Measurements from ENCODE around the gene CKLF.
"Not testable (repeated sequence)": the region's sequence is repeated elsewhere in the genome, so short reads cannot be mapped to it uniquely, and the experiment has no call there.

Gene CKLF

DNA sequence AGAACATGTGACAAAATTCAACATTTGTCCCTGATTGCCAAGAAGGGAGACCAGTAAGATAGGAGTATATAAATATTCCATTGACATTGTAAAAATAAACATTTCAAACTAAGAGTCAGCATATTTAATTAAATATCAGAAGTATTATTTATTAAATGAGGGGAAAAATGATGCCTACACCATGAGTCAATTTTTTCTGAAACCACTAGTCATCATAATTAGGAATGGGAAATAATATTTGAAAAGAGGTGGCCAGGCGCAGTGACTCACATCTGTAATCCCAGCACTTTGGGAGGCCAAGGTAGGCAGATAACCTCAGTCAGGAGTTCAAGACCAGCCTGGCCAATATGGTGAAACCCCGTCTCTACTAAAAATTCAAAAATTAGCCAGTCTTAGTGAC, 16.0 kb downstream of the CKLF start:
- no peak for DNase-seq (ENCODE audit: low read depth in 2 of 2)

DNA sequence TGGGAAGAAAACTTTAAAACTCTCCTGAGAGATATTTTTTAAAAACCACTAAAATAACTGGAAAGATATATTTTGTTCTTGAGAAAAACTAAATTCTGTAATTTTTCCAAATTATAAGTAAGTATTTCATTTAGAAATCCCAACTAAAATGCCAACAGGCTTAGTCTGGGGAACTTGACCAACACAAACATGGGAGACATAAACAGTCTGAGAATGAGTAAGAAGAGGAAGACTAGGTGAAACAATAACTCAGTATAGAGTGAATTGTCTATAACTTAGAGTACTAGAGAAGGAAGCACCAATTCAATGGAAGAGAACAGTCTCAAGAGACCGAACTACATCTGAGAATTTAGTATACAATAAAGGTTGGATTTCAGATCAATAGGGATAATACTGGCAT, 16.8 kb downstream of the CKLF start:
- DNase-seq (ENCODE audit: low read depth in 2 of 2) = no peak

GRCh38 chr16:66569827-66570405, 17.5 kb downstream of the CKLF start:
- DNase-seq (ENCODE audit: low read depth in 2 of 2) = no peak

DNA sequence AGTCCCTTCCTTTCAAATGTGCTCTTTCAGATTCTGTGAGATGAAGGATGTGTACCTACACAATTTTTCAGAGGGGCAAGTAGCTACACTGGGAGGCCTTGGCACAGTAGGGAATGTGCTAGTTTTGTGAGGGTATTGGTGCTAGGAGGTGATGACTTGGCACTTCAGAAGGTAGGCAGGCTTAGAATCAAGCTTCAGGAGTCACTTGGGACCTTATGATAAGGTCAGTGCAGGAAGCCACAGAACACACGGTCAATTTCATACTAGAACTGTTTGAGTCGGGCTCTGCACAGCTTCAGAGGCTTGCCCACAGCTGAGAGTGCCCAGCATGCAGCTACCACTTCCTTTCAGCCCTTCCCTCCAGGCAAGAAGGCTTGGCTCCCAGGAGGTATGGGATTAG, 20.0 kb downstream of the CKLF start:
- no peak for DNase-seq (ENCODE audit: low read depth in 2 of 2)

GRCh38 chr16:66574081-66574480, 21.7 kb downstream of the CKLF start:
- DNase-seq (ENCODE audit: low read depth in 2 of 2) = no peak

DNA sequence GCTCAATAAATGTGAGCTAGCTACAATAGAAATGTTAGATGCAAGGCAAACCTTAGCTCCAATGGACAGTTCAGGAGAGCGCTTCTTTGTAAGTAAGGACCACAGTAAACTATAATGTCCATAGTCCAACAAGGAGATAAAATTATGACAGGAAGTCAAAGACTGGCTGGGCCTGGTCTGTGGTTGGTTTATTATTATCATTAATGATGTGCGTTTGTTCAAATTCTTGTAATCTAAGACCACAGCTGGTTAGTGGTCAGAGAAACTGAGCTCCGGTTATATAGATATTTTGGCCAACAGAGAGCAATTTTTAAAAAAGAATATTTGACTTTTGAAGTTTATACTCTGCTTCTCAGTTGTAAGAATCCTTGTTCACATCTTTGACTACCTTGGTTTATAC, 22.2 kb downstream of the CKLF start:
- DNase-seq (ENCODE audit: low read depth in 2 of 2) = no peak

GRCh38 chr16:66575060-66575459, 22.7 kb downstream of the CKLF start:
- DNase-seq (ENCODE audit: low read depth in 2 of 2) = no peak

DNA sequence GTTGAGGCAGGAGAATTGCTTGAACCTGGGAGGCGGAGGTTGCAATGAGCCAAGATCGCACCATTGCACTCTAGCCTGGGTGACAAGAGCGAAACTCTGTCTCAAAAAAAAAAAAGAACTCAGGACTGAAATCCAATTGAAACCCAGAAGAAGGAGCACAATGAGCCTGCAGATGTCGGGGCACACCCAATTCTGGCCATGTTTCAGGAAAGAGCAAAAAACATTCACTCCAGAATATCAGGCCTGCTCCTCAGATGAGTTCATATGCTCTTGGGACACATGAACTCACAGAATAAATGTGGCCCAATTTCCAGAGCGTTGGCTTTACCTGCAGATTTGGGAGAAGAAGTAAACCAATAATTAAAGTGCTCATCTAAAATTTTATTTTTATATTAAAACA, 23.9 kb downstream of the CKLF start:
- DNase-seq (ENCODE audit: low read depth in 2 of 2) = no peak

GRCh38 chr16:66578651-66579531, 26.5 kb downstream of the CKLF start, which contains the start of gene CMTM2:
Gene CMTM2, plus strand, starts transcription at chr16:66579463. Its CDS starts 145 bp downstream, at chr16:66579608.
- DNase-seq (ENCODE audit: low read depth in 2 of 2) = no peak

- DNase-seq (ENCODE audit: low read depth in 2 of 2) = no peak
Measured at GRCh38 chr16:66580605-66581209, 28.3 kb downstream of the CKLF start.

DNA sequence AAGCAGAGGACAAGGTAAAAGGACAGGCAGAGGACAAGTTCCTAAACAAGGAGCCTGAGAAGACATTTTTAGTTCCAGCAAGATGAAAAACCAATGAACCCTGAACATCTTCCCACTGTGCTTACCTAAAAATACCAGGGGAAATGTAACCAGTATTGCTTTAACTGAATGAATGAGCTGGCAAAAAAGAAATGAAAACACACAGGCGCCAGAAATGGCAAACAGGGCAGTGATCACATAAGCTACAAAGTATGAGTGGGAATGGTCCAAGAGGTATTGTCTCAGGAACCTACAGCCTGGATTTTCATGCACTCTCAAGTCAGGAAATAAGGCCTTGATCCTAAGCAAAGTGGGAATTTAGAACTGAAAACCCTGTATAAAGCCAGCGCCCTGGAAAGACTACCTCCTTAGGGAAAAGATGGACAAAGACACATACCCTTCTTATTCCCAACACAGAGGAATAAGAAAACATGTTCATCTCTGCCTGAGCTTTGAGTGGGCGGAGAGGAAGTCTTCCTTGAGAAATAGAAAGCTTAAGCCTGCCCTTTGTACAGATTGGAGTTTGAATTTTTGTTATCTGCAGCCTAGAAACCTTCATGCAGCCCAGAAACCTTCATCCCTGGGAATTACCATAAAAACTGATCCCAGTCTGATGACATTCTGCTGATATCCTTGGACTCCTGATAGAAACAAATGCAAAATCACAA, 29.0 kb downstream of the CKLF start:
- DNase-seq (ENCODE audit: low read depth in 2 of 2) = no peak

DNA sequence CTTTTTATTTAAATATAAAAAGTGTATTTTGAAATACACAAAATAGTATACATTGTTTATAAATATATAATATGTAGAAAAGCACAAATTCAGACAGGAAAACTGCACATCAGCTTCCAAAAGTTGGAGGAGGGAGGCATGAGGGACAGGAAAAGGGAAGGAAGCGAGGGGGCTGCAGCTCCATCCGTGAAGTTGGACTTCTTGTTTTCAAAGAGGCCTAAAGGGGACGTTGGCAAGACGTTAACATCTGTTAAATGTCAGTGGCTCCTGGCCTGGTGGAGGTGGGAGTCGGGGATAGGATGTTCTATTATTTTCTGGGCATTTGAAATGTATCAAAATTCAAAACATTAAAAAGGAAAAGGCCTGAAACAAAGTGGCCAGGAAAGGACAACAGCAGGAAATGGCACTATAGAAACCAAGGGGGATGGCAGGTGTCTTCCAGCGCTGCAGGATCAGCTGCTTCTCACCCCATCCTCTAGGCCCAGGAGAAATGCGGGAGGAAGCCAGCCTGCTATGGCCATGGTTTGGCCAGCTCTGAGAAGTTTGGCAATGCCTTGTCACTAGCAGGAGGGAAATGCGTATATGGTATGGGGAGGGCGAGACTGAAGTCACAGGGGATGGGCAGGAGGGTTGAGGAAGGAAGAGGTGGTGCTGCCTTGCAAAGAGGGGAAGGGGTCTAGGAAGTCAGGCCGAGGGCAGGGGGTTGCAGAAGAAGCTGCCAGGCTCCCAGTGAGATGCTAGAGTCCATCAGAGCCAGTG, 33.3 kb downstream of the CKLF start:
- DNase-seq (ENCODE audit: low read depth in 2 of 2) = no peak

DNA sequence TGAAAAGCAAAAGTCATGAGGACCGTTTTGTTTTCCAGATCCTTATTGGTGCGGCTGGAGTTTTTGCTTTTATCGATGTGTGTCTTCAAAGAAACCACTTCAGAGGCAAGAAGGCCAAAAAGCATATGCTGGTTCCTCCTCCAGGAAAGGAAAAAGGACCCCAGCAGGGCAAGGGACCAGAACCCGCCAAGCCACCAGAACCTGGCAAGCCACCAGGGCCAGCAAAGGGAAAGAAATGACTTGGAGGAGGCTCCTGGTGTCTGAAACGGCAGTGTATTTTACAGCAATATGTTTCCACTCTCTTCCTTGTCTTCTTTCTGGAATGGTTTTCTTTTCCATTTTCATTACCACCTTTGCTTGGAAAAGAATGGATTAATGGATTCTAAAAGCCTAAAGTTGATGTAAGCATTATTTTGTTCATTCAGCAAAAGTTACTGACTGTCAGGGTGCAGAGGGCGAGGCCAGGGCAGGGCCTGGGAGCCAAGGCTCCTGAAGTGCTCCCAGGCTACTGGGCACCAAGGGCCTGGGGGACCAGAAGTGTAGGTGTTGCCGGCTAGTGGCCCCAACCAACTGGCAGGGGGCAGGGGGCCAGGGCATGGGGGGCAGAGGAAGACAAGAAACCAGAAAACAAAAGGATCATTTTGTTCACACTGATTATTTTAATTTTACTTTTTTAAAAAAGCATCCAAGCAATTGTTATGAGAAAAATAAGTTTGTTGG, 35.7 kb downstream of the CKLF start:
- no peak for DNase-seq (ENCODE audit: low read depth in 2 of 2)

- DNase-seq (ENCODE audit: low read depth in 2 of 2) = peak; percentile 48 to 52
Measured at GRCh38 chr16:66588981-66589713, 36.8 kb downstream of the CKLF start.

DNA sequence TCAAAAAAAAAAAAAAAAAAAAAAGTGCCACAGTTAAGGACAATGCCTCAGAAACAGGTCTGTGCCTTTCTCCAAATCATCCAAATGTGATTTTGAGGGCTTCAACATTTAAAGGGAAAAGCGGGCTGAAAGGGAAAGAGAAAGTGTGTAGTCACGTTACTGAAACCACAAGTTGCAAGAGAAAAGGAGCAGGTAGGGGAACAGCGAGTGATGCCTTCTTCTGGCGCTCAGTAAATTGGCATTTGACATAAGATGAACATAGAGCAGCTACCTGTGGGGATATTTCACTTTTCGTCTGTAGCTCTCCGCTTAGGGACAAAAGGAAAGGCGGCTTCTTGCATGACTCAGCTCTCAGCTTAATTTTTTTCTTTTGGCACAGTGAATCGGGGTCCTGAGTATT, 37.9 kb downstream of the CKLF start:
- no peak for DNase-seq (ENCODE audit: low read depth in 2 of 2)

DNA sequence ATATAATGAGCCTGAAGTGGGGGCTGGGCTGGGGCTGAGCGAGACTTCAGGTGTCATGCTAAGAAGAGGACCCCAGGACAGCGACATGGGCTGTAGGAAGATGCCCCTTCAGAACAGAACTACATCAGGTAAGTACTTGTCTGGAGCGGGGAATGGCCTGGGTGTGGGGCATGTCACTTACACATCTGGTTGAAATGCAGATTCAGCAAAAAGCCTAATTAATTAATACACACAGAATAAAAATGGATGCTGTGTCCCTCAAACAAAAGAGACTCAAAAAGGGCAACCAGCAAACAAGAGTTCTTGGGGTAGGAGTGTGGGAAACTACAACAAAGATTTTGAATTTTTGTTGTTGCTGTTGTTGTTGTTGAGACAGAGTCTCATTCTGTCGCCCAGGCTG, 38.6 kb downstream of the CKLF start:
- no peak for DNase-seq (ENCODE audit: low read depth in 2 of 2)

GRCh38 chr16:66592241-66592640, 39.9 kb downstream of the CKLF start:
- DNase-seq (ENCODE audit: low read depth in 2 of 2) = no peak

DNA sequence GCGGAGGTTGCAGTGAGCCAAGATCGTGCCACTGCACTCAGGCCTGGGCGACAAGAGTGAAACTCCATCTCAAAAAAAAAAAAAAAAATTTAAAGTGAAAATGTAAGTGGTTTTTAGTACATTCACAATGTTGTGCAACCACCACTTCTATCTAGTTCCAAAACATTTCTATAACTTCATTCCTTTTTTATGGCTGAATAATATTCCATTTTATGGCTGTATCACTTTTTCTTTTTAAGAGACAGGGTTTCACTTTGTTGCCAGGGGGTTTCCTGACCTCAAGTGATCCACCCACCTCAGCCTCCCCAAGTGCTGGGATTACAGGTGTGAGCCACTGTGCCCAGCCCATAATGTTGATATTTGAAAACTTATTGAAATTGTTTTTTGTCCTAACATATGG, 40.4 kb downstream of the CKLF start:
- DNase-seq (ENCODE audit: low read depth in 2 of 2) = no peak

- DNase-seq (ENCODE audit: low read depth in 2 of 2) = no peak
Measured at GRCh38 chr16:66594739-66595138, 42.4 kb downstream of the CKLF start.

DNA sequence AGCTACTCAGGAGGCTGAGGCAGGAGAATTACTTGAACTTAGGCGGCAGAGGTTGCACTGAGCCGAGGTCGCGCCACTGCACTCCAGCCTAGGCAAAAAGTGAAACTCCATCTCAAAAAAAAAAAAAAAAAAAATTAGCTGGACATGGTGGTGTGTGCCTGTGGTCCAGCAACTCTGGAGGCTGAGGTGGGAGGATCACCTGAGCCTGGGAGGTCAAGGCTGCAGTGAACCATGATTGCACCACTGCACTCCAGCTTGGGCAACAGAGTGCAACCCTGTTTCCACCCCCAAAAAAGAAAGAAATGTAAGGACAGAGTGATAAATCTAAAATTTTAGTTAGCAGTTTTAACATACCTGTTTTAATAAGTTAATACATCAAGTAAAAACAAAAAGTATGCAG, 44.2 kb downstream of the CKLF start:
- DNase-seq (ENCODE audit: low read depth in 2 of 2) = not testable (repeated sequence)

Measured in stimulated activated CD8-positive, alpha-beta memory T cell treated with anti-CD3 and anti-CD28 coated beads, Interleukin-7, amount 100 ng/mL, for 4 hours (primary cell).